ENCODE results near the gene USF1.
"Not testable (repeated sequence)": the region's sequence is repeated elsewhere in the genome, so short reads cannot be mapped to it uniquely, and the experiment has no call there.

The USF1 gene

DNA sequence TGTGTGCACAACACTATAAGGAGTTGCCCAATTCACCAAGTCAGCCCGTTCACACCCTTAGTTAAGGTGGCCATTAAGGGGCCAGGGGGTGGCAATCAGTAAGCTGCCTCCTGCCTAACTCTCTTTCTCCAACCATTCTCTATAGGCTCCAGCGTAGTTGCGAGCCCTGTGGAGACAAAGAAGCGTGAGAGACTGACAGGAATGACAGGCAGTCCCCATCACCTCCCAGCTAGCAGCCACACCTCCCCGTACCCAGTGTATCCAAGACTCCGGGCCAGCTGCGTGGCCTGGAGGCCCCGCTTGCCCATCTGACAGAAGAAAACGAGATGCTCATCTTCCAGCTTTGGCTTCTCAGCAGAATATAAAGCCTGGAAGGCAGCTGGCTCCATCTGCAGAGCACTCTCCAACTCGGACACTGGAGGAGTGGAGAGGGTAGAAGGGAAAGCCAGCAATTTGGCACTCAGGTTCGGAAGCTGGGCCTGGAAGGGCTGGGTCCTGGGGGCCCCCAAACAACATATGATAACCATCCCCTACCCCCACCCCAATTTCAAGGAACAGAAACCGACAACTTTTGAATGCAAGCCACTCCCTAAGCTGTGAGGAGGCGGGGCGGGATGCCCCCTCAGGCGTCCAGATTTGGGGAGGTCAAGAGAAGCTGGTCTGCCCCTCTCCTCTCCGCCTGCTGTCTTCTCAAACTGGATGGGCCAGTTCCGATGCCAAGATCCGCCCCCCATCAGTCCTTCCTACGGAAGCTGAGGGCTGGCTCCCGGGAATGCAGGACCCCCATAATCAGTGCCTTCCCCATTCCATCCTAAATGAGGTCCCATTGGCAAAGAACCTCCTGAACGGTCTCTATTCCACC is 7.9 kb downstream of the USF1 start:
- Histone ChIP-seq H3K27ac (ENCODE audit: insufficient read depth, low read length, poor library complexity, severe bottlenecking) (peak overlapping the region; percentile 88), H3K4me3 (ENCODE audit: insufficient read depth, low read depth, low read length, poor library complexity, severe bottlenecking) (peak overlapping the region; percentile 68), H3K27me3 (replicated peaks; ENCODE audit: control insufficient read depth, insufficient read depth, low read length, poor library complexity, severe bottlenecking) (no peaks in the 10 kb centered on the region), H3K36me3 (ENCODE audit: control insufficient read depth, insufficient read depth, low read length) (peaks cover 35% of the 10 kb centered on the region), H3K4me1 (ENCODE audit: control insufficient read depth, insufficient read depth, low read length, poor library complexity, severe bottlenecking) (peaks cover 26% of the 10 kb centered on the region), H3K9me3 (ENCODE audit: control insufficient read depth, low read length) (no peaks in the 10 kb centered on the region)
- no peak for DNase-seq

DNA sequence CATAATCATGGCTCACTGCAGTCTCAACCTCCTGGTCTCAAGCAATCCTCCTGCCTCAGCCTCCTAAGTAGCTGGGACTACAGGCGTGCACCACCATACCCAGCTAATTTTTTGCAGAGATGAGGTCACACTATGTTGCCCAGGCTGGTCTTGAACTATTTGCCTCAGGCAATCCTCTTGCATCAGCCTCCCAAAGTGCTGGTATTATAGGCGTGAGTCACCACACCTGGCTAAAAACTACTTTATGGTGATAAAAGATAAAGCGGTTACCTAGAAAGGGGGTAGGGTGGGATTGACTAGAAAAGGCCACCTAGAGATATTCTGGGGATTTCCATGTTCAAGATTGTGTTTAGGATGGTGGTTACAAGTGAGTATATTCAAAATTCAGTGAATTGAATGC is 12.0 kb downstream of the USF1 start:
- Histone ChIP-seq H3K4me1 (ENCODE audit: control insufficient read depth, insufficient read depth, low read length, poor library complexity, severe bottlenecking) (peaks cover 12% of the 10 kb centered on the region), H3K27ac (ENCODE audit: insufficient read depth, low read length, poor library complexity, severe bottlenecking) (no peak overlapping the region), H3K4me3 (ENCODE audit: insufficient read depth, low read depth, low read length, poor library complexity, severe bottlenecking) (no peak overlapping the region), H3K27me3 (replicated peaks; ENCODE audit: control insufficient read depth, insufficient read depth, low read length, poor library complexity, severe bottlenecking) (no peaks in the 10 kb centered on the region), H3K36me3 (ENCODE audit: control insufficient read depth, insufficient read depth, low read length) (no peaks in the 10 kb centered on the region), H3K9me3 (ENCODE audit: control insufficient read depth, low read length) (no peaks in the 10 kb centered on the region)
- DNase-seq: no peak

DNA sequence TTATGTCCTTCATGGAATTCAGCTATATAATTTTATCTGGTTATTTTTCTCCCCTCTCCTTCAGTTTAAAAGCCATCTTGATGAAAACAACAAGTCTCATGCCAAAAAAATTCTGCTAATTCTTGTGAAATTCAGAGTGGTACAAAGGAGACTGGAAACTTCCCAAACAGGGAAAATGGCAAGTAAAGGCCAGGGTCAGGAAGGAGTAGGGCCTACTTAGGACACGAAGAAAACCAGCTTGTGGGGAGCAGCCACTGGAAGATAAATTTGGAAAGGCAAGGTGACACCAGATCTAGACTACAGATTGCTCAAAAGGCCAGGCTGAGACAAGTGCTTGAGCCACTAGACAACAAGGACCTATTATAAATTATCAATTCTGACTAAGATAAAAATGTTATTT is 13.4 kb downstream of the USF1 start:
- peaks cover 2% of the 10 kb centered on the region for H3K4me1 ChIP-seq (ENCODE audit: control insufficient read depth, insufficient read depth, low read length, poor library complexity, severe bottlenecking)
- no peak overlapping the region for H3K4me3 ChIP-seq (ENCODE audit: insufficient read depth, low read depth, low read length, poor library complexity, severe bottlenecking)
- H3K9me3 ChIP-seq (ENCODE audit: control insufficient read depth, low read length): no peaks in the 10 kb centered on the region
- no peaks in the 10 kb centered on the region for H3K27me3 ChIP-seq (replicated peaks; ENCODE audit: control insufficient read depth, insufficient read depth, low read length, poor library complexity, severe bottlenecking)
- no peak overlapping the region for H3K27ac ChIP-seq (ENCODE audit: insufficient read depth, low read length, poor library complexity, severe bottlenecking)
- DNase-seq: no peak
- H3K36me3 ChIP-seq (ENCODE audit: control insufficient read depth, insufficient read depth, low read length): no peaks in the 10 kb centered on the region

- no peak for DNase-seq
- Histone ChIP-seq H3K36me3 (ENCODE audit: control insufficient read depth, insufficient read depth, low read length) (no peaks in the 10 kb centered on the region), H3K9me3 (ENCODE audit: control insufficient read depth, low read length) (no peaks in the 10 kb centered on the region), H3K4me1 (ENCODE audit: control insufficient read depth, insufficient read depth, low read length, poor library complexity, severe bottlenecking) (no peaks in the 10 kb centered on the region), H3K27me3 (replicated peaks; ENCODE audit: control insufficient read depth, insufficient read depth, low read length, poor library complexity, severe bottlenecking) (no peaks in the 10 kb centered on the region), H3K4me3 (ENCODE audit: insufficient read depth, low read depth, low read length, poor library complexity, severe bottlenecking) (no peak overlapping the region), H3K27ac (ENCODE audit: insufficient read depth, low read length, poor library complexity, severe bottlenecking) (no peak overlapping the region)
Observed at GRCh38 chr1:161031874-161032273, 13.9 kb downstream of the USF1 start.

DNA sequence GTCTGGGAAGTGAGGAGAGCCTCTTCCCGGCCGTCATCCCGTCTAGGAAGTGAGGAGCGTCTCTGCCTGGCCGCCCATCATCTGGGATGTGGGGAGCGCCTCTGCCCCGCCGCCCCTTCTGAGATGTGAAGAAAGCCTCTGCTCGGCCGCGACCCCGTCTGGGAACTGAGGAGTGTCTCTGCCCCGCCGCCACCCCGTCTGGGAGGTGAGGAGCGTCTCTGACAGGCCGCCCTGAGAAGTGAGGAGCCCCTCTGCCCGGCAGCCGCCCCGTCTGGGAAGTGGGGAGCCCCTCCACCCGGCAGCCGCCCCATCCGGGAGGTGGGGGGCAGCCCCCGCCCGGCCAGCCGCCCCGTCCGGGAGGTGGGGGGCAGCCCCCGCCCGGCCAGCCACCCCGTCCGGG is 16.3 kb downstream of the USF1 start:
- not testable (repeated sequence) for H3K27me3 ChIP-seq (replicated peaks; ENCODE audit: control insufficient read depth, insufficient read depth, low read length, poor library complexity, severe bottlenecking); DNase-seq; H3K9me3 ChIP-seq (ENCODE audit: control insufficient read depth, low read length); H3K4me3 ChIP-seq (ENCODE audit: insufficient read depth, low read depth, low read length, poor library complexity, severe bottlenecking); H3K36me3 ChIP-seq (ENCODE audit: control insufficient read depth, insufficient read depth, low read length); H3K27ac ChIP-seq (ENCODE audit: insufficient read depth, low read length, poor library complexity, severe bottlenecking); H3K4me1 ChIP-seq (ENCODE audit: control insufficient read depth, insufficient read depth, low read length, poor library complexity, severe bottlenecking)

DNA sequence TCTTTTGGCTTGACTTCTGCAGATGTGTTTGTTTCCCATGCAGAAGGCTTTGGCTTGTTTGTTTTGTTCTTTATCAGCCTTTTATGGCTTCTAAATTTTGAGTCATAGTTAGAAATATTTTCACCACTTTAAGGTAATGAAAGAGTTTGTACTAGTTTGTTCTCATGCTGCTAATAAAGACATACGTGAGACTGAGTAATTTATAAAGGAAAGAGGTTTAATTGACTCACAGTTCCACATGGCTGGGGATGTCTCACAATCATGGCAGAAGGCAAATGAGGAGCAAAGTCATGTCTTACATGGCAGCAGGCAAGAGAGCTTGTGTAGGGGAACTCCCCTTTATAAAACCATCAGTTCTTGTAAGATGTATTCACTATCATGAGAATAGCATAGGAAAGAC is 18.8 kb downstream of the USF1 start:
- not testable (repeated sequence) for H3K27ac ChIP-seq (ENCODE audit: insufficient read depth, low read length, poor library complexity, severe bottlenecking); H3K36me3 ChIP-seq (ENCODE audit: control insufficient read depth, insufficient read depth, low read length); DNase-seq

GRCh38 chr1:161022432-161022831 is 23.3 kb downstream of the USF1 start:
- not testable (repeated sequence) for DNase-seq; H3K27ac ChIP-seq (ENCODE audit: insufficient read depth, low read length, poor library complexity, severe bottlenecking); H3K4me3 ChIP-seq (ENCODE audit: insufficient read depth, low read depth, low read length, poor library complexity, severe bottlenecking); H3K36me3 ChIP-seq (ENCODE audit: control insufficient read depth, insufficient read depth, low read length); H3K27me3 ChIP-seq (replicated peaks; ENCODE audit: control insufficient read depth, insufficient read depth, low read length, poor library complexity, severe bottlenecking); H3K9me3 ChIP-seq (ENCODE audit: control insufficient read depth, low read length)
- peaks cover 18% of the 10 kb centered on the region for H3K4me1 ChIP-seq (ENCODE audit: control insufficient read depth, insufficient read depth, low read length, poor library complexity, severe bottlenecking)

More for the DNA sequence above, 18.8 kb downstream of the USF1 start:
- H3K4me3 ChIP-seq (ENCODE audit: insufficient read depth, low read depth, low read length, poor library complexity, severe bottlenecking); H3K27me3 ChIP-seq (replicated peaks; ENCODE audit: control insufficient read depth, insufficient read depth, low read length, poor library complexity, severe bottlenecking); H3K4me1 ChIP-seq (ENCODE audit: control insufficient read depth, insufficient read depth, low read length, poor library complexity, severe bottlenecking); H3K9me3 ChIP-seq (ENCODE audit: control insufficient read depth, low read length): not testable (repeated sequence)

DNA sequence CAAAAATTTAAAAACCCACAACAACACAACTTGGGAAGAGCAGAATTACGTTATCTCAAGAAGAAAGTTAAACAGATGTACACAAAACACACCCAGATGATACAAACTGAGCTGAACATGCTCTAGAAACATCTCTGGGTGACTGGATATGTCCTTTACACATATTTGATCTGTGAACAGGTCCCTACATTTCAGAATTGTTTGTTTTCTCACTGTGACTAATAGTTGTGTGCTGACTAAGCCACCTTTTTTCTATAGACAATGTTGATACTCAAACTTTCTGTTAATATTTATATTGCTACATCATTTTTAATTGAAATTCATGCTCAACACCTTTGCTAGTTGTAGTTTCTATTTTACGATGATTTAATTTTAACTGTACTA is 23.8 kb downstream of the USF1 start:
- Histone ChIP-seq H3K36me3 (ENCODE audit: control insufficient read depth, insufficient read depth, low read length) (no peaks in the 10 kb centered on the region), H3K4me1 (ENCODE audit: control insufficient read depth, insufficient read depth, low read length, poor library complexity, severe bottlenecking) (peaks cover 18% of the 10 kb centered on the region), H3K4me3 (ENCODE audit: insufficient read depth, low read depth, low read length, poor library complexity, severe bottlenecking) (no peak overlapping the region), H3K27ac (ENCODE audit: insufficient read depth, low read length, poor library complexity, severe bottlenecking) (peak overlapping the region; percentile 62), H3K9me3 (ENCODE audit: control insufficient read depth, low read length) (no peaks in the 10 kb centered on the region), H3K27me3 (replicated peaks; ENCODE audit: control insufficient read depth, insufficient read depth, low read length, poor library complexity, severe bottlenecking) (no peaks in the 10 kb centered on the region)
- no peak for DNase-seq

DNA sequence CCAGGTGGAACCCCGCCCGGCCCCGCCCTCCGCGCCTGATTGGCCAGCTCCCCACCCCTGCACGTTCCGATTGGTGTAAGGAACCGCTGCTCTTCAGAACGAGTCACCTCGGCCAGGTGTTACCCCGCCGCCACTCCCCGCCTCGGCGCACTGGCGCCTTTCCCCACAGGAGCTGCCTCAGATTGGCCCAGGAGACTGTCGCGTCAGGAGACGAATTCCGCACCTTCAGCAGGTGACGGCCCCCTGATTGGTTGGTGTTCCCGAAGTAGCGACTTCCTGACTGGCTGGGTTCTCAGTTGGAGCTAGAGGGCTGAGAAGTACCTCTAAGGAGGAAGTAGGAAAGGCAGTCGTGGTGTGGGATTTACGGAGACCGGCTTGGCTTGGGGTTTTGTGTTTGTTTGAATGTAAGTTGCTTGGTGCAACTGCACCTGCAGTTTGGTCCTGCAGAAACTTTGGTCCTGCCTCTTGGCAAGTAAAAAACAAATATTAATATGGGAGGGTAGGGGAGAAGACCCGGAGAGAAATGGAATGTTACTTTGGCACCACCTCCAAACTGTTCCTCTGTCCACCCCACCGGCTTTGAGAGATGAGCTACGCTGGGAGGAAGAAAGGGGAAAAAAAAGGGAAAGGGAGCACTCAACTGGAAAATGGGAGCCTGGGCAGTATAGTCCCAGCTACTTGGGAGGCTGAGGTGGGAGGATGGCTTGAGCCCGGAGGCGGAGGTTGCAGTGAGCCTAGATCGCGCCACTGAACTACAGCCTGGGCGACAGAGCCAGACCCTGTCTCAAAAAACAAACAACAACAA is 24.4 kb downstream of the USF1 start:
- DNase-seq: peak; percentile 88 to 92 (median 90)
- Histone ChIP-seq H3K9me3 (ENCODE audit: control insufficient read depth, low read length) (no peaks in the 10 kb centered on the region), H3K36me3 (ENCODE audit: control insufficient read depth, insufficient read depth, low read length) (no peaks in the 10 kb centered on the region), H3K4me3 (ENCODE audit: insufficient read depth, low read depth, low read length, poor library complexity, severe bottlenecking) (peak overlapping the region; percentile 69), H3K4me1 (ENCODE audit: control insufficient read depth, insufficient read depth, low read length, poor library complexity, severe bottlenecking) (peaks cover 18% of the 10 kb centered on the region), H3K27ac (ENCODE audit: insufficient read depth, low read length, poor library complexity, severe bottlenecking) (peak overlapping the region; percentile 62), H3K27me3 (replicated peaks; ENCODE audit: control insufficient read depth, insufficient read depth, low read length, poor library complexity, severe bottlenecking) (no peaks in the 10 kb centered on the region)

GRCh38 chr1:161020509-161021164 is 25.1 kb downstream of the USF1 start, which contains the start of gene F11R:
Gene F11R, minus strand, starts transcription at chr1:161021152. Its CDS starts 79 bp downstream, at chr1:161021073.
- peak within 1 kb of the TSS; percentile 62 for H3K27ac ChIP-seq (ENCODE audit: insufficient read depth, low read length, poor library complexity, severe bottlenecking)
- no peak for DNase-seq

More at GRCh38 chr1:161020509-161021164, 25.1 kb downstream of the USF1 start, which contains the start of gene F11R:
- H3K36me3 ChIP-seq (ENCODE audit: control insufficient read depth, insufficient read depth, low read length): no peaks in the 10 kb centered on the region
- H3K4me1 ChIP-seq (ENCODE audit: control insufficient read depth, insufficient read depth, low read length, poor library complexity, severe bottlenecking): peaks cover 18% of the 10 kb centered on the region
- no peaks in the 10 kb centered on the region for H3K27me3 ChIP-seq (replicated peaks; ENCODE audit: control insufficient read depth, insufficient read depth, low read length, poor library complexity, severe bottlenecking)
- no peaks in the 10 kb centered on the region for H3K9me3 ChIP-seq (ENCODE audit: control insufficient read depth, low read length)
- peak within 1 kb of the TSS; percentile 69 for H3K4me3 ChIP-seq (ENCODE audit: insufficient read depth, low read depth, low read length, poor library complexity, severe bottlenecking)
